ENCODE results near the gene CIB2.

GRCh38 chr15:78088773-78089080 lies 42.5 kb downstream of the CIB2 start:
- TF ChIP-seq CTCF (IDR thresholded peaks at IDR 0.05 in 8 of 11, conservative IDR thresholded peaks at IDR 0.05 in 3 of 11) (no peak), POLR2A (IDR thresholded peaks at IDR 0.05) (no peak), POLR2AphosphoS5 (IDR thresholded peaks at IDR 0.05) (no peak)
